Neural progenitor cell (in vitro differentiated cells): ENCODE measurements around the gene CBX1.

Experiments
- CTCF ChIP-seq: fragments of 200-600 bp; sonication (generic); IDR thresholded peaks from 2 replicates; pipeline ENCODE4 v1.5.1; 2017; ENCODE audit warnings: antibody characterized with exemption, mild to moderate bottlenecking
- EZH2 ChIP-seq: fragments of 200-600 bp; sonication (generic); IDR thresholded peaks from 2 replicates; pipeline ENCODE4 v1.6.1; 2017; ENCODE audit warnings: antibody characterized with exemption, mild to moderate bottlenecking, moderate library complexity
- EZH2phosphoT487 ChIP-seq: fragments of 200-600 bp; sonication (generic); IDR thresholded peaks from 2 replicates; pipeline ENCODE4 v1.6.1; 2017; ENCODE audit warnings: antibody characterized with exemption

GRCh38 chr17:48128400-48128799, 27.1 kb upstream of the CBX1 start:
- TF ChIP-seq CTCF (no peak), EZH2 (no peak), EZH2phosphoT487 (no peak)
